Measurements from ENCODE around the gene CLK3.

- TF ChIP-seq, protein P1, sequence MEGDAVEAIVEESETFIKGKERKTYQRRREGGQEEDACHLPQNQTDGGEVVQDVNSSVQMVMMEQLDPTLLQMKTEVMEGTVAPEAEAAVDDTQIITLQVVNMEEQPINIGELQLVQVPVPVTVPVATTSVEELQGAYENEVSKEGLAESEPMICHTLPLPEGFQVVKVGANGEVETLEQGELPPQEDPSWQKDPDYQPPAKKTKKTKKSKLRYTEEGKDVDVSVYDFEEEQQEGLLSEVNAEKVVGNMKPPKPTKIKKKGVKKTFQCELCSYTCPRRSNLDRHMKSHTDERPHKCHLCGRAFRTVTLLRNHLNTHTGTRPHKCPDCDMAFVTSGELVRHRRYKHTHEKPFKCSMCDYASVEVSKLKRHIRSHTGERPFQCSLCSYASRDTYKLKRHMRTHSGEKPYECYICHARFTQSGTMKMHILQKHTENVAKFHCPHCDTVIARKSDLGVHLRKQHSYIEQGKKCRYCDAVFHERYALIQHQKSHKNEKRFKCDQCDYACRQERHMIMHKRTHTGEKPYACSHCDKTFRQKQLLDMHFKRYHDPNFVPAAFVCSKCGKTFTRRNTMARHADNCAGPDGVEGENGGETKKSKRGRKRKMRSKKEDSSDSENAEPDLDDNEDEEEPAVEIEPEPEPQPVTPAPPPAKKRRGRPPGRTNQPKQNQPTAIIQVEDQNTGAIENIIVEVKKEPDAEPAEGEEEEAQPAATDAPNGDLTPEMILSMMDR (IDR thresholded peaks at IDR 0.05): no peak
- no peak for TF ChIP-seq POLR2A (IDR thresholded peaks at IDR 0.05)
Observed at GRCh38 chr15:74593122-74593521, 22.5 kb upstream of the CLK3 start.
